SK-N-SH treated with all-trans-retinoic acid at 6 μM for 48 hours (cell line): ENCODE results near the gene YAF2.

ENCODE experiments used
- ATAC-seq: fragments of 200-7000 bp; cut with Tn5 transposase; 3 replicates; pipeline ENCODE4 v1.9.1; 2020; ENCODE audit warnings: mild to moderate bottlenecking, moderate library complexity
- BACH2 ChIP-seq: fragments of 250-450 bp; sonication (Bioruptor Pico); IDR thresholded peaks from 2 replicates; pipeline ENCODE4 v1.9.0; 2021; ENCODE audit warnings: mild to moderate bottlenecking, borderline replicate concordance
- CSDC2 ChIP-seq: fragments of 250-450 bp; sonication (Bioruptor Pico); IDR thresholded peaks from 2 replicates; pipeline ENCODE4 v1.5.0; 2020; ENCODE audit warnings: mild to moderate bottlenecking, moderate library complexity
- ESRRG ChIP-seq: fragments of 250-450 bp; sonication (Bioruptor Pico); IDR thresholded peaks from 2 replicates; pipeline ENCODE4 v1.6.1; 2021; ENCODE audit warnings: mild to moderate bottlenecking
- ISL1 ChIP-seq: fragments of 250-450 bp; sonication (Bioruptor Pico); IDR thresholded peaks from 2 replicates; pipeline ENCODE4 v2.1.2; 2022; ENCODE audit warnings: mild to moderate bottlenecking, moderate library complexity
- OSR1 ChIP-seq: fragments of 250-450 bp; sonication (Bioruptor Pico); IDR thresholded peaks from 2 replicates; pipeline ENCODE4 v1.8.0; 2022; ENCODE audit warnings: moderate library complexity, mild to moderate bottlenecking, inconsistent platforms
- PPARA ChIP-seq: fragments of 250-450 bp; sonication (Bioruptor Pico); IDR thresholded peaks from 2 replicates; pipeline ENCODE4 v1.5.0; 2020; ENCODE audit warnings: mild to moderate bottlenecking, borderline replicate concordance
- SNAI2 ChIP-seq: fragments of 250-450 bp; sonication (Bioruptor Pico); IDR thresholded peaks from 2 replicates; pipeline ENCODE4 v1.5.0; 2020; ENCODE audit warnings: mild to moderate bottlenecking, moderate library complexity
- TCF4 ChIP-seq: fragments of 250-450 bp; sonication (Bioruptor Pico); IDR thresholded peaks from 2 replicates; pipeline ENCODE4 v1.8.0; 2021; ENCODE audit warnings: mild to moderate bottlenecking, moderate library complexity, borderline replicate concordance
- TOX ChIP-seq: fragments of 250-450 bp; sonication (Bioruptor Pico); IDR thresholded peaks from 2 replicates; pipeline ENCODE4 v1.8.0; 2021; ENCODE audit warnings: mild to moderate bottlenecking, moderate library complexity, borderline replicate concordance
- TSHZ2 ChIP-seq: fragments of 250-450 bp; sonication (Bioruptor Pico); IDR thresholded peaks from 2 replicates; pipeline ENCODE4 v1.5.0; 2020; ENCODE audit warnings: mild to moderate bottlenecking, moderate library complexity
- ZC3H10 ChIP-seq: fragments of 250-450 bp; sonication (Bioruptor Pico); IDR thresholded peaks from 2 replicates; pipeline ENCODE4 v1.5.1; 2021; ENCODE audit warnings: mild to moderate bottlenecking, moderate library complexity
- ZFP3 ChIP-seq: fragments of 250-450 bp; sonication (Bioruptor Pico); IDR thresholded peaks from 2 replicates; pipeline ENCODE4 v1.5.0; 2020; ENCODE audit warnings: mild to moderate bottlenecking, moderate library complexity
- ZFP30 ChIP-seq: fragments of 450-650 bp; formaldehyde crosslinking; IDR thresholded peaks from 2 replicates; pipeline ENCODE4 v1.5.0; 2022; ENCODE audit warnings: mild to moderate bottlenecking, moderate library complexity
- ZNF565 ChIP-seq: fragments of 450-650 bp; formaldehyde crosslinking; conservative IDR thresholded peaks from 2 replicates; pipeline ENCODE4 v1.5.0; 2020; ENCODE audit warnings: low read depth, mild to moderate bottlenecking, moderate library complexity
- ZNF70 ChIP-seq: fragments of 450-650 bp; formaldehyde crosslinking; IDR thresholded peaks from 2 replicates; pipeline ENCODE4 v1.5.0; 2020; ENCODE audit warnings: mild to moderate bottlenecking, moderate library complexity
- ZNF8 ChIP-seq: fragments of 450-650 bp; formaldehyde crosslinking; IDR thresholded peaks from 2 replicates; pipeline ENCODE4 v1.5.0; 2020; ENCODE audit warnings: mild to moderate bottlenecking, moderate library complexity
- TF ChIP-seq, protein P1 (sequence below): fragments of 250-450 bp; sonication (Bioruptor Pico); IDR thresholded peaks from 2 replicates; pipeline ENCODE4 v1.5.1; 2021; ENCODE audit warnings: mild to moderate bottlenecking, moderate library complexity
- TF ChIP-seq, protein P2 (sequence below): fragments of 250-450 bp; sonication (Bioruptor Pico); IDR thresholded peaks from 2 replicates; pipeline ENCODE4 v1.8.0; 2021; ENCODE audit warnings: low read depth, mild to moderate bottlenecking, moderate library complexity, borderline replicate concordance
- TF ChIP-seq, protein P3 (sequence below): fragments of 250-450 bp; sonication (Bioruptor Pico); IDR thresholded peaks from 2 replicates; pipeline ENCODE4 v1.5.1; 2020; ENCODE audit warnings: low read depth, mild to moderate bottlenecking, moderate library complexity

Gene YAF2

DNA sequence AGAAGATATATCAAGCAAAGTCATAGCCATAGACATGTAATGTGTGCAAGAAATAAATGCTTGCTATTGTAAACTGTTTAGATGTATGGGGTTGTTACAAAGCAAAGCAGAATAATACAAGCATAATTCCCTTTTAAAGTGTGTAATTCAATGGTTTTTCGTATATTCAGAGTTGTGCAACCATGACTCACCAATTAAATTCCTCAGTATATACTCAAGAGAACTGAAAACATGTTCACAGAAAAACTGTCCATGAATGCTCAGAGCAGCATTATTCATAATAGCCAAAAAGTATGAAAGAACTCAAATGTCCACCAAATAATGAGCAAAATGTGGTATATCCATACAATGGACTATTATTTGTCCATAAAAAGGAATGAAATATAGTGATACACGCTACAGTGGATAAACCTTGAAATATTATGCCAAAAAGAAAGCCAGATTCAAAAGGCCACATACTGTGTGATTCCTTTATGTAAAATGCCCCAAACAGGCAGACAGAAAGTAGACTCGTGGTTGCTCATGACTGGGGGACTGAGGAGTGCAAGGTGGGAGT, 102.7 kb downstream of the YAF2 start:
- peak; percentile 39; the same call in 1 of the 3 replicates for ATAC-seq
- peak; percentile 94 for TF ChIP-seq ZNF8
- TF ChIP-seq CSDC2 (CRISPR knock-in tag), result no peak
- TF ChIP-seq, all 23 proteins: peak for 1

- ATAC-seq, result peak; percentile 74
Observed at GRCh38 chr12:42130672-42131402, 107.2 kb downstream of the YAF2 start.

GRCh38 chr12:42129595-42130204, 108.3 kb downstream of the YAF2 start:
- ATAC-seq, result peak; percentile 87
- TF ChIP-seq ISL1 (CRISPR knock-in tag), result 0 out of 2 replicates have a peak, but pooled peaks have one; percentile 24
- no peak for TF ChIP-seq SNAI2 (CRISPR knock-in tag)

More at GRCh38 chr12:42130672-42131402, 107.2 kb downstream of the YAF2 start:
- TF ChIP-seq ISL1 (CRISPR knock-in tag) (peak; percentile 27; the same call in 1 of the 2 replicates), TCF4 (CRISPR knock-in tag) (no peak), ZNF70 (CRISPR knock-in tag) (no peak), ZFP3 (no peak), SNAI2 (CRISPR knock-in tag) (no peak)

DNA sequence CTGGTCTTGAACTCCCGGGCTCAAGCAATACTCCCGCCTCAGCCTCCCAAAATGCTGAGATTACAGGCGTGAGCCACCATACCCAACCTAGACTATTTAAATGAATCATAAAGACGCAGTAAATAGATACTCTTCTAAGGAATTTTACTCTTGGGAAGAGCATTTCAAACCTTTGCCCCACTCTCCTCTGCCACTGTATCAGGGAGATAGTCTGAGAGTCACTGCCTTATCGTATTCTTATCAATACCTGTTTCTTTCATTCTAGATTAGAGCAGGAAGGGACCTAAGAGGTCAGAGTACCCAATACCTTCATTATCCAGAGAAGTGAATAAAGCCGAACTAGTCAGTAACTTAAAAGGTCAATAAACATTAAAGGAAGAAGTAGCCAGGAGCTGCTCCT, 109.2 kb downstream of the YAF2 start:
- TF ChIP-seq ZNF8, result no peak
- TF ChIP-seq, protein P1, sequence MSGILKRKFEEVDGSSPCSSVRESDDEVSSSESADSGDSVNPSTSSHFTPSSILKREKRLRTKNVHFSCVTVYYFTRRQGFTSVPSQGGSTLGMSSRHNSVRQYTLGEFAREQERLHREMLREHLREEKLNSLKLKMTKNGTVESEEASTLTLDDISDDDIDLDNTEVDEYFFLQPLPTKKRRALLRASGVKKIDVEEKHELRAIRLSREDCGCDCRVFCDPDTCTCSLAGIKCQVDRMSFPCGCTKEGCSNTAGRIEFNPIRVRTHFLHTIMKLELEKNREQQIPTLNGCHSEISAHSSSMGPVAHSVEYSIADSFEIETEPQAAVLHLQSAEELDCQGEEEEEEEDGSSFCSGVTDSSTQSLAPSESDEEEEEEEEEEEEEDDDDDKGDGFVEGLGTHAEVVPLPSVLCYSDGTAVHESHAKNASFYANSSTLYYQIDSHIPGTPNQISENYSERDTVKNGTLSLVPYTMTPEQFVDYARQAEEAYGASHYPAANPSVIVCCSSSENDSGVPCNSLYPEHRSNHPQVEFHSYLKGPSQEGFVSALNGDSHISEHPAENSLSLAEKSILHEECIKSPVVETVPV (CRISPR knock-in tag), result no peak
- no peak for TF ChIP-seq BACH2
- TF ChIP-seq CSDC2 (CRISPR knock-in tag), result no peak
- no peak for TF ChIP-seq PPARA (CRISPR knock-in tag)
- no peak for TF ChIP-seq TCF4 (CRISPR knock-in tag)
- TF ChIP-seq, protein P2, sequence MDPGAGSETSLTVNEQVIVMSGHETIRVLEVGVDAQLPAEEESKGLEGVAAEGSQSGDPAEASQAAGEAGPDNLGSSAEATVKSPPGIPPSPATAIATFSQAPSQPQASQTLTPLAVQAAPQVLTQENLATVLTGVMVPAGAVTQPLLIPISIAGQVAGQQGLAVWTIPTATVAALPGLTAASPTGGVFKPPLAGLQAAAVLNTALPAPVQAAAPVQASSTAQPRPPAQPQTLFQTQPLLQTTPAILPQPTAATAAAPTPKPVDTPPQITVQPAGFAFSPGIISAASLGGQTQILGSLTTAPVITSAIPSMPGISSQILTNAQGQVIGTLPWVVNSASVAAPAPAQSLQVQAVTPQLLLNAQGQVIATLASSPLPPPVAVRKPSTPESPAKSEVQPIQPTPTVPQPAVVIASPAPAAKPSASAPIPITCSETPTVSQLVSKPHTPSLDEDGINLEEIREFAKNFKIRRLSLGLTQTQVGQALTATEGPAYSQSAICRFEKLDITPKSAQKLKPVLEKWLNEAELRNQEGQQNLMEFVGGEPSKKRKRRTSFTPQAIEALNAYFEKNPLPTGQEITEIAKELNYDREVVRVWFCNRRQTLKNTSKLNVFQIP (CRISPR knock-in tag), result no peak
- TF ChIP-seq TSHZ2 (CRISPR knock-in tag), result no peak
- TF ChIP-seq TOX (CRISPR knock-in tag), result no peak
- no peak for TF ChIP-seq ZC3H10 (CRISPR knock-in tag)
- TF ChIP-seq ZNF565 (CRISPR knock-in tag), result no peak
- TF ChIP-seq ZFP3, result no peak
- no peak for TF ChIP-seq ZFP30 (CRISPR knock-in tag)
- TF ChIP-seq ESRRG, result no peak
- TF ChIP-seq, protein P3, sequence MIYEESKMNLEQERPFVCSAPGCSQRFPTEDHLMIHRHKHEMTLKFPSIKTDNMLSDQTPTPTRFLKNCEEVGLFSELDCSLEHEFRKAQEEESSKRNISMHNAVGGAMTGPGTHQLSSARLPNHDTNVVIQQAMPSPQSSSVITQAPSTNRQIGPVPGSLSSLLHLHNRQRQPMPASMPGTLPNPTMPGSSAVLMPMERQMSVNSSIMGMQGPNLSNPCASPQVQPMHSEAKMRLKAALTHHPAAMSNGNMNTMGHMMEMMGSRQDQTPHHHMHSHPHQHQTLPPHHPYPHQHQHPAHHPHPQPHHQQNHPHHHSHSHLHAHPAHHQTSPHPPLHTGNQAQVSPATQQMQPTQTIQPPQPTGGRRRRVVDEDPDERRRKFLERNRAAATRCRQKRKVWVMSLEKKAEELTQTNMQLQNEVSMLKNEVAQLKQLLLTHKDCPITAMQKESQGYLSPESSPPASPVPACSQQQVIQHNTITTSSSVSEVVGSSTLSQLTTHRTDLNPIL (CRISPR knock-in tag), result no peak
- no peak for TF ChIP-seq ZNF70 (CRISPR knock-in tag)
- TF ChIP-seq SNAI2 (CRISPR knock-in tag), result no peak
- TF ChIP-seq ISL1 (CRISPR knock-in tag), result no peak
- TF ChIP-seq OSR1 (CRISPR knock-in tag), result no peak
- no peak for ATAC-seq
